Hindlimb muscle (tissue), 1 donor: Measurements from ENCODE around the gene SNRPA1. TPM values are rescaled to one million over a fixed set of nuclear protein-coding genes. Genes with fewer than 3 reads are reported as not detected.

Source experiments
- DNase-seq: peaks from one replicate; pipeline ENCODE4 v3.0.0-alpha.2; 2013
- polyA plus RNA-seq: library from polyadenylated mRNA; unstranded; fragments of 120-200 nt; gene quantifications from one replicate; pipeline ENCODE4 v1.2.1, GENCODE V29; 2013; ENCODE audit not compliant: insufficient read length

The SNRPA1 gene
- polyA plus RNA-seq, 1 donor: 34.1 TPM

GRCh38 chr15:101240358-101240757 is 54.7 kb downstream of the SNRPA1 start:
- no peak for DNase-seq

- no peak for DNase-seq
Observed at GRCh38 chr15:101239724-101240136, 55.3 kb downstream of the SNRPA1 start.

- no peak for DNase-seq
Observed at GRCh38 chr15:101237251-101237650, 57.8 kb downstream of the SNRPA1 start.

- no peak for DNase-seq
Observed at GRCh38 chr15:101233651-101234280, 61.3 kb downstream of the SNRPA1 start.

- DNase-seq: no peak
Observed at GRCh38 chr15:101232677-101233076, 62.4 kb downstream of the SNRPA1 start.

Other genes with a start within 250 kb of the SNRPA1 start
- 35.7 TPM for gene CHSY1, start 43.2 kb downstream of the SNRPA1 start, polyA plus RNA-seq
- 36.5 TPM for gene SELENOS, start 17.8 kb downstream of the SNRPA1 start, polyA plus RNA-seq
- gene PCSK6, start 194.5 kb upstream of the SNRPA1 start, polyA plus RNA-seq: 9.8 TPM